Upper lobe of left lung (tissue), 6 donors: Measurements from ENCODE around the gene ZNF547. TPM values are rescaled to one million over a fixed set of nuclear protein-coding genes. Genes with fewer than 3 reads are reported as not detected.
A peak's percentile ranks its signal among the peaks of the same experiment; 100 is the strongest.

Experiments used
- ATAC-seq, 2 donors: fragments of 200-7000 bp; cut with Tn5 transposase; one replicate each; pipeline ENCODE4 v1.9.1; 2022; ENCODE audit warnings: mild to moderate bottlenecking in 2 of 2, moderate library complexity in 2 of 2; ENCODE audit not compliant: low FRiP score in 2 of 2
- DNase-seq, 2 donors: peaks; one replicate each; pipeline ENCODE4 v3.0.0-alpha.2; 2019 to 2020
- H3K27ac ChIP-seq, 4 donors: fragments of 200-600 bp; sonication (generic); one replicate each; pipeline ENCODE4 v1.5.1; 2016 to 2019
- H3K27me3 ChIP-seq, 4 donors: fragments of 200-600 bp; sonication (generic); one replicate each; pipeline ENCODE4 v1.5.1; 2017 to 2019
- H3K36me3 ChIP-seq, 4 donors: fragments of 200-600 bp; sonication (generic); one replicate each; pipeline ENCODE4 v1.5.1; 2016 to 2019
- H3K4me1 ChIP-seq, 4 donors: fragments of 200-600 bp; sonication (generic); one replicate each; pipeline ENCODE4 v1.5.1; 2018 to 2019
- H3K4me3 ChIP-seq, 4 donors: fragments of 200-600 bp; sonication (generic); one replicate each; pipeline ENCODE4 v1.5.1; 2017 to 2019; ENCODE audit warnings: mild to moderate bottlenecking in 2 of 4, moderate library complexity in 1 of 4
- H3K9me3 ChIP-seq, 4 donors: fragments of 200-600 bp; sonication (generic); one replicate each; pipeline ENCODE4 v1.5.1; 2018 to 2019
- CTCF ChIP-seq, 6 experiments: fragments of 450-650 bp in 4 of 6; fragments of 200-600 bp in 2 of 6; sonication (generic) in 2 of 6; IDR thresholded peaks; one replicate each; pipeline ENCODE4 v1.5.1; 2016 to 2019; ENCODE audit warnings: antibody characterized with exemption in 6 of 6
- EP300 ChIP-seq, 4 donors: sonication (generic); formaldehyde crosslinking; IDR thresholded peaks; one replicate each; pipeline ENCODE4 v1.5.1; 2017; ENCODE audit warnings: antibody characterized with exemption in 4 of 4, control low read depth in 2 of 4
- POLR2A ChIP-seq, 4 donors: fragments of 450-650 bp; IDR thresholded peaks; one replicate each; pipeline ENCODE4 v1.5.1; 2016 to 2017; ENCODE audit warnings: antibody characterized with exemption in 4 of 4, mild to moderate bottlenecking in 2 of 4
- POLR2AphosphoS5 ChIP-seq, 2 donors: sonication (generic); formaldehyde crosslinking; IDR thresholded peaks; one replicate each; pipeline ENCODE4 v1.5.1; 2017; ENCODE audit warnings: antibody characterized with exemption in 2 of 2
- WGBS, 2 donors: methylation state at CpG; one replicate each; pipeline ENCODE4 v1.1.5; 2017 to 2018; 5-methylcytosine and 5-hydroxymethylcytosine counted together
- total RNA-seq, 6 donors: library from RNA; depleted of rRNA in 4 of 6; stranded (reverse); fragments of >200 nt in 4 of 6; gene quantifications; one replicate each; pipeline versions ENCODE4 v1.1.0 to v1.2.1, GENCODE V29; 2016 to 2021
- donor health status: DM: no; HTN: no; CAD: no; lungs with moderate emphysema.
- donor health status: DM: no; HTN: yes; CAD: no; lungs with severe emphysema.

ZNF547 gene
- total RNA-seq, 6 donors from 2014 or later = 0.89 to 9.4 (median 3.2) TPM

- Histone ChIP-seq H3K4me1 (no peaks in the 10 kb centered on the region), H3K4me3 (no peak overlapping the region), H3K36me3 (peaks cover 35 to 74% (median 62%) of the 10 kb centered on the region in 4 donors), H3K9me3 (peaks cover 24 to 47% (median 31%) of the 10 kb centered on the region in 4 donors), H3K27ac (no peak overlapping the region), H3K27me3 (no peaks in the 10 kb centered on the region)
- no peak for ATAC-seq
- no peak for TF ChIP-seq EP300 (IDR thresholded peaks at IDR 0.05)
- TF ChIP-seq POLR2AphosphoS5 (IDR thresholded peaks at IDR 0.05) = no peak
- TF ChIP-seq CTCF (IDR thresholded peaks at IDR 0.05) = no peak
- TF ChIP-seq POLR2A (IDR thresholded peaks at IDR 0.05) = no peak
- 95% methylated on average over 8 of the region's 8 CpGs for WGBS, 2 donors
- DNase-seq = no peak
Observed at GRCh38 chr19:57327993-57328392, 35.4 kb upstream of the ZNF547 start.

GRCh38 chr19:57334191-57334590, 29.2 kb upstream of the ZNF547 start:
- H3K4me1 ChIP-seq = peaks cover 0 to 6% (median 0%) of the 10 kb centered on the region in 4 donors
- TF ChIP-seq EP300 (IDR thresholded peaks at IDR 0.05) = no peak
- no peak for TF ChIP-seq POLR2A (IDR thresholded peaks at IDR 0.05)
- TF ChIP-seq CTCF (IDR thresholded peaks at IDR 0.05) = no peak
- no peak for TF ChIP-seq POLR2AphosphoS5 (IDR thresholded peaks at IDR 0.05)
- H3K27ac ChIP-seq = no peak overlapping the region
- DNase-seq (no peak), ATAC-seq (no peak)
- no peak overlapping the region for H3K4me3 ChIP-seq
- WGBS, 2 donors = 76 to 79% methylated on average over 4 of the region's 4 CpGs
- peaks cover under 1 to 15% (median 3%) of the 10 kb centered on the region in 4 donors for H3K36me3 ChIP-seq
- H3K9me3 ChIP-seq = peaks cover 2 to 10% (median 4%) of the 10 kb centered on the region in 4 donors
- H3K27me3 ChIP-seq = no peaks in the 10 kb centered on the region

- ATAC-seq (no peak), DNase-seq (no peak)
- no peak overlapping the region for H3K4me3 ChIP-seq
- peaks cover 0 to 6% (median 0%) of the 10 kb centered on the region in 4 donors for H3K9me3 ChIP-seq
- H3K27ac ChIP-seq = peak overlapping the region in 1 of 4 donors; percentile 12
- no peaks in the 10 kb centered on the region for H3K36me3 ChIP-seq
- WGBS, 2 donors = 50 to 61% methylated on average over 3 of the region's 3 CpGs
- H3K4me1 ChIP-seq = peaks cover 0 to 6% (median 0%) of the 10 kb centered on the region in 4 donors
- TF ChIP-seq POLR2A (IDR thresholded peaks at IDR 0.05) (no peak), CTCF (IDR thresholded peaks at IDR 0.05) (no peak), POLR2AphosphoS5 (IDR thresholded peaks at IDR 0.05) (no peak), EP300 (IDR thresholded peaks at IDR 0.05) (no peak)
- no peaks in the 10 kb centered on the region for H3K27me3 ChIP-seq
Observed at GRCh38 chr19:57338877-57339276, 24.5 kb upstream of the ZNF547 start.

- TF ChIP-seq CTCF (IDR thresholded peaks at IDR 0.05) = no peak
- TF ChIP-seq POLR2AphosphoS5 (IDR thresholded peaks at IDR 0.05) = no peak
- no peak for TF ChIP-seq POLR2A (IDR thresholded peaks at IDR 0.05)
- TF ChIP-seq EP300 (IDR thresholded peaks at IDR 0.05) = no peak
Observed at GRCh38 chr19:57342582-57342981, 20.8 kb upstream of the ZNF547 start.

GRCh38 chr19:57348136-57348535, 15.2 kb upstream of the ZNF547 start:
- no peaks in the 10 kb centered on the region for H3K27me3 ChIP-seq
- ATAC-seq = peak in 1 of 2 donors; percentile 27
- H3K27ac ChIP-seq = no peak overlapping the region
- no peak overlapping the region for H3K4me3 ChIP-seq
- H3K4me1 ChIP-seq = peaks cover 13 to 18% (median 15%) of the 10 kb centered on the region in 4 donors
- H3K36me3 ChIP-seq = peaks cover 0 to 5% (median 0%) of the 10 kb centered on the region in 4 donors
- peaks cover 0 to 2% (median 0%) of the 10 kb centered on the region in 4 donors for H3K9me3 ChIP-seq
- no peak for TF ChIP-seq POLR2AphosphoS5 (IDR thresholded peaks at IDR 0.05)
- no peak for TF ChIP-seq POLR2A (IDR thresholded peaks at IDR 0.05)
- TF ChIP-seq CTCF (IDR thresholded peaks at IDR 0.05) = no peak
- TF ChIP-seq EP300 (IDR thresholded peaks at IDR 0.05) = no peak
- 66 to 71% methylated on average over 3 of the region's 3 CpGs for WGBS, 2 donors
- DNase-seq = no peak

More at GRCh38 chr19:57342582-57342981, 20.8 kb upstream of the ZNF547 start:
- WGBS, 2 donors = 71 to 83% methylated on average over 6 of the region's 6 CpGs
- H3K4me1 ChIP-seq = peaks cover 0 to 6% (median 0%) of the 10 kb centered on the region in 4 donors
- no peaks in the 10 kb centered on the region for H3K9me3 ChIP-seq
- H3K27me3 ChIP-seq = no peaks in the 10 kb centered on the region
- ATAC-seq = no peak
- H3K36me3 ChIP-seq = no peaks in the 10 kb centered on the region
- no peak overlapping the region for H3K27ac ChIP-seq
- no peak overlapping the region for H3K4me3 ChIP-seq
- no peak for DNase-seq
